NCI-H345 (cell line): Measurements from ENCODE around the gene MLLT6.

Experiments
- DNase-seq: peaks from one replicate; lab custom pipeline; 2025; lab: John Stamatoyannopoulos, UW

Gene MLLT6

DNA sequence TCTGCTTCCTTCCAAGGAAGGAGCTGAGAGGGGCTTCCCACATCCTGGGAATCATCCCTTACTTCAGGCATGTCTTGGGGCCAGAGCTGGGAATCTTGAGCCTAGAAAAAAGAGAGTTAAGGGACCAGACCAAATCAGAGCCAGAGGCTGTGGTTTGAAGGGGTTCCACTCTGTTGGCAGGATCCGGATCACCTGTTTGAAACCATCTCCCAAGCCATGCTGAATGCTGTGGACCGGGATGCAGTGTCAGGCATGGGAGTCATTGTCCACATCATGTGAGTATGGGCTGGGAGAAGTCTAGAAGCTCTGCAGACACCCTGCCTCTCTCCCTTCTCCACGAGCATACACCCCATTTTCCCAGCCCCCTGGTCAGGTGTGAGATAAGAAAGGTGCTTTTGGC lies 57.2 kb downstream of the MLLT6 start:
- DNase-seq: no peak

DNA sequence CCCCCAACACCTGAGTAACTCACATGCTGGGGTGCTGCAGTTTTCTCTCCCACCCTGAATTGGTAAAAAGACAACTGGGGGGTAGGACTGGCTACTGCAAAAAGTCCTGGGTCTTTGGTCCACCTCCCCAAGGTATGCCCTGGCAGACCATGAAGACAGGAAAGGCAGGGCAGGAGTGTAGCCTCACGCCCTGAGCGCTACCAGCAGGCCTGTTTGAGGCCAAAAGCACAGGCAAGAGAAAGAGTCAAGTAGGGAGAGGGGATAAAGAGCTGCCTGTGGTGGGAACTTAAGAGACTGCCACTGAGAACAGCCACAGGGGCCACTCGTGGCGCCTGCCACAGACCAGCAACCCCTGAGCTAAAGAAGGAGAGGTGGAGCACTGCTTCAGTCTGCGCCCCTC lies 61.3 kb downstream of the MLLT6 start:
- no peak for DNase-seq

DNA sequence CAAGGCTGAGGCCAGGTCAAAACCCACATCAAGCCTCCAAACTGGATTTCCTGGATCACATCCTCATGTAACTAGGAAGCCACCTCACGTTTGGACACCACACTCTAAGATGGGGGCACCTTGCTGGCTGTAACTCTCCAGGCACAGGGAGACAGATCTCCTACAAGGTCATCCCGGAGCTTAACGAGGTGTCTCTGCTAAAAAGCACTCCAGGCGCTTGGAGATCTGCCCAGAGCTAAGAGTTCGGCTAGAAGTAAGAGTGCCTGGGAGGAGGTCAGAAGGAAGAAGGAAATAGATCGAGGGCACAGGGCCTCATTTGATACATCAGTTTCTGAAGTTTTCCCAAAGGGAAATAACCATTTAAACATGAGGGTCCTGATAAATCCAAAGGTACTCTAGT lies 63.3 kb downstream of the MLLT6 start:
- DNase-seq: no peak

DNA sequence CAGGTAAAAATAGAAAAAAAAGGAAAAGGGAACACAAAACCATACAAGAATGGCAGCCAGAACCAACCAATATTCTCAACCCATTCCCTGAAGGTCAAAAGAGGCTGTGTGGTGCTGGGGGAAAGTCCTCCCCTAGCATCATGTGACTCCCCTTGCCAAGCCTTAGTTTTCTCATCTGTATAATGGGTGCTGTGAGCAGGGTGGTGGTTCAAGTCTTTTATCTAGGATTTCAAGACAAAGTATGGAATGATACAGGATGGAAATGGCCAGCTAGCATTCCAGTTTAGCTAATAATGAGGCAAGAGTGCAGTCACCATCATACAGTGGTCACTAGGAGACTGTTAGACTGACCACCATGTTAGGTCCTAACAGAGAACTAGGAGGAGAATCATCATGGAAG lies 68.2 kb downstream of the MLLT6 start:
- no peak for DNase-seq

DNA sequence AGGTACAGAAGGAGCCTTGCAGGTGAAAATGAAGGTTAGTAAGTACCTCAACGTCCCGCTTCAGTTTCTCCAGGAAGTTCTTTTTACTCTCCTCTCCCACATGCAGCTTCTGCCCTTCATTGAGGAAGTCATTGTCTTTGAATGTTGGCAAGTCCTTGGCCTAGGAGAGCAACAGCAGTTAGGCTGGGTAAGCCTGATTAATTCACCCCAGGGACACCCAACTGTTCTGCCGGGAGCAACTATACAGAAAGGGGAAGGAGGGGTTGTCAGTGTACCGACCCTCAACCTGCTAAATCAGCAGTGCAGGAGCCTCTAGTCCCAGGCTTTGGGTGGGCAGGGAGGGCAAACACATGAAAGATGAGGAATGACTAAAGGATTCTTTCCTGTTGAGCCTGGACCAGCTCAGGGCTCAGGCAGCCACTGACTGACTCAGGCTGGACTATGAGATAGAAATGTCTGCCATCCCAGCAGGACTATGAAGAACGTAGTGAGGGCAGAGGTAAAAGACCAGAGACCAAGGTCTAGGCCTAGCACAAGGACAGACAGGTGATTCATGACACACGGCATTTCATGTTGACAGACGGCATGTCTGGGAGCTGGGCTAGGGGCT lies 72.7 kb downstream of the MLLT6 start:
- DNase-seq: no peak
